B cell (primary cell): ENCODE data around the gene CRTC2. TPM values are rescaled to one million over a fixed set of nuclear protein-coding genes. Genes with fewer than 3 reads are reported as not detected.

ENCODE experiments used
- ATAC-seq: fragments of 200-7000 bp; cut with Tn5 transposase; one replicate; pipeline ENCODE4 v1.10.0; 2021; ENCODE audit warnings: low read depth, mild to moderate bottlenecking, moderate number of reproducible peaks, moderate library complexity
- CTCF ChIA-PET: fragments of 350-600 bp; sonication (Branson Sonifier 250); formaldehyde crosslinking; loops from one replicate; lab custom pipeline; 2021; ENCODE audit warnings: antibody characterized with exemption, inconsistent platforms; lab: Charles Lee
- POLR2A ChIA-PET: fragments of 350-600 bp; sonication (Branson Sonifier 250); formaldehyde crosslinking; loops from one replicate; lab custom pipeline; 2021; ENCODE audit warnings: antibody characterized with exemption; lab: Charles Lee
- DNase-seq: peaks from one replicate; pipeline ENCODE4 v3.0.0; 2013
- H2AFZ ChIP-seq: 2 replicates; pipeline ENCODE4 v1.6.1; 2012; ENCODE audit warnings: mild to moderate bottlenecking, low read depth, low read length; ENCODE audit not compliant: insufficient read depth, poor library complexity, severe bottlenecking
- H3K27ac ChIP-seq, 2 donors: 1 replicate in 1 of 2; 2 replicates in 1 of 2; pipeline ENCODE4 v1.5.1; 2012 to 2013; ENCODE audit warnings: low read length in 2 of 2, mild to moderate bottlenecking in 2 of 2, moderate library complexity in 1 of 2
- H3K27me3 ChIP-seq, 4 experiments: fragments of 200-600 bp in 1 of 4; sonication (generic) in 1 of 4; replicated peaks in 1 of 4; 1 replicate in 2 of 4; 2 replicates in 2 of 4; pipeline versions ENCODE4 v1.6.1 to v1.7.0; 2013 to 2016; ENCODE audit warnings: low read length in 3 of 4, mild to moderate bottlenecking in 2 of 4, mixed read lengths in 1 of 4, moderate library complexity in 1 of 4; ENCODE audit not compliant: insufficient read depth in 4 of 4, control insufficient read depth in 3 of 4; ENCODE audit errors: control extremely low read depth in 1 of 4
- H3K36me3 ChIP-seq, 2 experiments: replicated peaks in 1 of 2; 1 replicate in 1 of 2; 2 replicates in 1 of 2; pipeline versions ENCODE4 v1.6.1 to v1.7.1; 2013; ENCODE audit warnings: low read length in 1 of 2; ENCODE audit not compliant: insufficient read depth in 2 of 2, control insufficient read depth in 1 of 2; ENCODE audit errors: control extremely low read depth in 1 of 2, extremely low read depth in 1 of 2
- H3K4me1 ChIP-seq, 2 donors: fragments of 200-600 bp in 1 of 2; sonication (generic) in 1 of 2; 1 replicate in 1 of 2; 2 replicates in 1 of 2; pipeline versions ENCODE4 v1.5.1 to v1.6.1; 2013 to 2017; ENCODE audit warnings: low read length in 2 of 2; ENCODE audit not compliant: control insufficient read depth in 2 of 2, insufficient read depth in 2 of 2
- H3K4me2 ChIP-seq: replicated peaks from 2 replicates; pipeline ENCODE3; 2012; ENCODE audit warnings: mild to moderate bottlenecking, low read depth, low read length; ENCODE audit not compliant: poor library complexity, severe bottlenecking
- H3K4me3 ChIP-seq, 5 experiments: fragments of 200-600 bp in 1 of 5; sonication (generic) in 1 of 5; 1 replicate in 3 of 5; 2 replicates in 2 of 5; pipeline versions ENCODE4 v1.5.1 to v1.7.0; 2011 to 2016; ENCODE audit warnings: low read length in 4 of 5, mild to moderate bottlenecking in 4 of 5, low read depth in 2 of 5, control low read depth in 1 of 5, moderate library complexity in 1 of 5; ENCODE audit not compliant: insufficient read depth in 1 of 5; ENCODE audit errors: control extremely low read depth in 1 of 5, extremely low read depth in 1 of 5
- H3K79me2 ChIP-seq: fragments of 200-600 bp; sonication (generic); one replicate; pipeline ENCODE4 v1.6.0; 2016; ENCODE audit warnings: low read length; ENCODE audit not compliant: control insufficient read depth, insufficient read depth
- H3K9ac ChIP-seq: fragments of 200-600 bp; sonication (generic); 2 replicates; pipeline ENCODE4 v1.6.1; 2017; ENCODE audit warnings: mild to moderate bottlenecking, low read length, moderate library complexity
- H3K9me3 ChIP-seq, 3 donors: one replicate each; pipeline versions ENCODE4 v1.6.1 to v1.7.1; 2013; ENCODE audit warnings: low read length in 2 of 3; ENCODE audit not compliant: control insufficient read depth in 2 of 3, insufficient read depth in 1 of 3; ENCODE audit errors: control extremely low read depth in 1 of 3
- H4K20me1 ChIP-seq: 2 replicates; pipeline ENCODE4 v1.6.0; 2012; ENCODE audit warnings: mild to moderate bottlenecking, low read length; ENCODE audit not compliant: insufficient read depth, control insufficient read depth, poor library complexity, severe bottlenecking
- H3K27ac Mint-ChIP-seq: one replicate; pipeline ENCODE4 v1.8.0; 2021; ENCODE audit warnings: mixed read lengths
- H3K27me3 Mint-ChIP-seq: one replicate; pipeline ENCODE4 v1.8.0; 2021; ENCODE audit warnings: mixed read lengths
- H3K4me1 Mint-ChIP-seq: one replicate; pipeline ENCODE4 v1.8.0; 2021; ENCODE audit warnings: mixed read lengths
- H3K4me3 Mint-ChIP-seq: one replicate; pipeline ENCODE4 v1.8.0; 2021; ENCODE audit warnings: mixed read lengths
- H3K9me3 Mint-ChIP-seq: one replicate; pipeline ENCODE4 v1.8.0; 2022; ENCODE audit warnings: mixed read lengths; ENCODE audit not compliant: insufficient read depth
- EZH2 ChIP-seq: IDR thresholded peaks from 2 replicates; pipeline ENCODE4 v1.6.1; 2012; ENCODE audit warnings: borderline replicate concordance, low read depth, mild to moderate bottlenecking, moderate library complexity, low read length; ENCODE audit not compliant: insufficient read depth, poor library complexity, severe bottlenecking
- WGBS: methylation state at CpG from one replicate; pipeline ENCODE4 v1.1.5; 2013; ENCODE audit warnings: missing lambda C conversion rate; ENCODE audit not compliant: insufficient coverage; 5-methylcytosine and 5-hydroxymethylcytosine counted together
- intact Hi-C: fragments of 100-400 bp; cut with micrococcal nuclease; formaldehyde crosslinking; loops from one replicate; pipeline ENCODE4 v1.10.0; 2022
- polyA plus RNA-seq: library from polyadenylated mRNA; depleted of rRNA; stranded (reverse); fragments of >200 nt; gene quantifications from 2 replicates; pipeline ENCODE4 v1.2.3, GENCODE V29; 2012
- total RNA-seq, 2 donors: library from RNA; stranded (reverse); fragments of 120-200 nt in 1 of 2; gene quantifications; 1 replicate in 1 of 2; 2 replicates in 1 of 2; pipeline versions ENCODE4 v1.2.3 to v1.2.4, GENCODE V29; 2013 to 2022
- TF ChIP-seq, protein P1 (sequence below): fragments of 200-600 bp; IDR thresholded peaks from one replicate; pipeline ENCODE4 v1.8.0; 2022; ENCODE audit warnings: antibody characterized with exemption, mild to moderate bottlenecking

Gene CRTC2
- total and polyA plus RNA-seq, 2 donors (not counting 1 experiment from before 2014, with no cell fraction given): 94.6 to 157 TPM

- no peaks in the 10 kb centered on the region for H3K27me3 ChIP-seq
- H3K9me3 Mint-ChIP-seq: no peaks in the 10 kb centered on the region
- peaks cover 46% of the 10 kb centered on the region for H4K20me1 ChIP-seq
- no peak overlapping the region for H3K9ac ChIP-seq
- ChIA-PET POLR2A (interaction anchor here (0.6 to 0.7 kb wide), 2 partner anchors 10 kb away, joined by 3 to 4 read pairs; no protein-coding TSS in a partner anchor), CTCF (interaction anchor here (0.7 kb wide), 1 partner anchor 12 kb away, joined by 3 read pairs; no protein-coding TSS in a partner anchor)
- TF ChIP-seq, protein P1, sequence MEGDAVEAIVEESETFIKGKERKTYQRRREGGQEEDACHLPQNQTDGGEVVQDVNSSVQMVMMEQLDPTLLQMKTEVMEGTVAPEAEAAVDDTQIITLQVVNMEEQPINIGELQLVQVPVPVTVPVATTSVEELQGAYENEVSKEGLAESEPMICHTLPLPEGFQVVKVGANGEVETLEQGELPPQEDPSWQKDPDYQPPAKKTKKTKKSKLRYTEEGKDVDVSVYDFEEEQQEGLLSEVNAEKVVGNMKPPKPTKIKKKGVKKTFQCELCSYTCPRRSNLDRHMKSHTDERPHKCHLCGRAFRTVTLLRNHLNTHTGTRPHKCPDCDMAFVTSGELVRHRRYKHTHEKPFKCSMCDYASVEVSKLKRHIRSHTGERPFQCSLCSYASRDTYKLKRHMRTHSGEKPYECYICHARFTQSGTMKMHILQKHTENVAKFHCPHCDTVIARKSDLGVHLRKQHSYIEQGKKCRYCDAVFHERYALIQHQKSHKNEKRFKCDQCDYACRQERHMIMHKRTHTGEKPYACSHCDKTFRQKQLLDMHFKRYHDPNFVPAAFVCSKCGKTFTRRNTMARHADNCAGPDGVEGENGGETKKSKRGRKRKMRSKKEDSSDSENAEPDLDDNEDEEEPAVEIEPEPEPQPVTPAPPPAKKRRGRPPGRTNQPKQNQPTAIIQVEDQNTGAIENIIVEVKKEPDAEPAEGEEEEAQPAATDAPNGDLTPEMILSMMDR: no peak
- no peak for TF ChIP-seq EZH2
- 96% methylated on average over 8 of the region's 11 CpGs for WGBS
- H2AFZ ChIP-seq: no peak overlapping the region
- no peaks in the 10 kb centered on the region for H3K9me3 ChIP-seq
- H3K27ac Mint-ChIP-seq: no peak overlapping the region
- H3K36me3 ChIP-seq: peaks cover 5 to 89% of the 10 kb centered on the region in 2 experiments
- H3K4me3 ChIP-seq: no peak overlapping the region
- peaks cover 26% of the 10 kb centered on the region for H3K79me2 ChIP-seq
- no peak overlapping the region for H3K27ac ChIP-seq
- no peaks in the 10 kb centered on the region for H3K4me1 Mint-ChIP-seq
- H3K4me2 ChIP-seq: no peak overlapping the region
- ATAC-seq (no peak), DNase-seq (no peak)
- H3K4me1 ChIP-seq: peaks cover 0 to under 1% of the 10 kb centered on the region in 2 donors
- intact Hi-C loops: no loop called here
- no peak overlapping the region for H3K4me3 Mint-ChIP-seq
- no peaks in the 10 kb centered on the region for H3K27me3 Mint-ChIP-seq
These were observed 24.5 kb downstream of the CRTC2 start for GRCh38 chr1:153933955-153934354.

- no peaks in the 10 kb centered on the region for H3K4me1 Mint-ChIP-seq
- TF ChIP-seq EZH2: no peak
- TF ChIP-seq, protein P1: no peak
- ChIA-PET CTCF (interaction anchor here (0.6 to 1.8 kb wide), 3 partner anchors 11 to 136 kb away, joined by 3 to 4 read pairs (median 4); partner anchors contain the start of genes DENND4B and GATAD2B), POLR2A (no interaction called here)
- H3K27ac Mint-ChIP-seq: no peak overlapping the region
- Histone ChIP-seq H3K4me1 (peaks cover 5 to 6% of the 10 kb centered on the region in 2 donors), H3K9ac (no peak overlapping the region), H3K27ac (no peak overlapping the region), H3K4me2 (no peak overlapping the region), H3K27me3 (no peaks in the 10 kb centered on the region), H4K20me1 (peaks cover 46% of the 10 kb centered on the region), H3K79me2 (peaks cover 26% of the 10 kb centered on the region), H3K9me3 (no peaks in the 10 kb centered on the region), H2AFZ (no peak overlapping the region), H3K4me3 (no peak overlapping the region), H3K36me3 (peaks cover 5 to 85% of the 10 kb centered on the region in 2 experiments)
- no peak overlapping the region for H3K4me3 Mint-ChIP-seq
- no peaks in the 10 kb centered on the region for H3K27me3 Mint-ChIP-seq
- no peaks in the 10 kb centered on the region for H3K9me3 Mint-ChIP-seq
- no peak for DNase-seq
- intact Hi-C loops: no loop called here
- 91% methylated on average over 12 of the region's 14 CpGs for WGBS
- no peak for ATAC-seq
These were observed 25.0 kb downstream of the CRTC2 start for GRCh38 chr1:153933430-153933829.
